ENCODE measurements around the gene PTPRT. TPM values are rescaled to one million over a fixed set of nuclear protein-coding genes. Genes with fewer than 3 reads are reported as not detected.

PTPRT gene
- total RNA-seq, 1 experiment from 2014 or later = 0.13 TPM

- Histone ChIP-seq H3K14ac (ENCODE audit: insufficient read depth, low read length) (no peak overlapping the region), H2AK5ac (ENCODE audit: insufficient read length, low read length) (no peak overlapping the region), H3K23me2 (ENCODE audit: insufficient read length, low read depth, low read length, poor library complexity, severe bottlenecking) (no peaks in the 10 kb centered on the region), H3T11ph (ENCODE audit: low read length) (no peak overlapping the region), H4K20me1 (ENCODE audit: control insufficient read depth, insufficient read depth, insufficient read length) (no peaks in the 10 kb centered on the region), H3K4me1 (ENCODE audit: insufficient read depth, low read length) (no peaks in the 10 kb centered on the region; the same call in 1 of the 2 replicates), H4K8ac (replicated peaks; ENCODE audit: insufficient read length, low read depth, low read length) (no peak overlapping the region), H3K23ac (ENCODE audit: insufficient read length, low read depth, low read length) (no peak overlapping the region), H3K9me3 (ENCODE audit: control insufficient read depth, low read depth, low read length) (no peaks in the 10 kb centered on the region), H2BK120ac (ENCODE audit: low read depth, low read length, poor library complexity, severe bottlenecking) (no peak overlapping the region), H2BK12ac (ENCODE audit: insufficient read length, low read depth, low read length) (no peak overlapping the region), H3K9ac (ENCODE audit: extremely low read depth, insufficient read length, low read length) (no peak overlapping the region), H2AFZ (ENCODE audit: low read length) (no peak overlapping the region), H2BK5ac (ENCODE audit: insufficient read length, low read length) (no peak overlapping the region), H3K79me2 (ENCODE audit: insufficient read depth, low read length) (no peaks in the 10 kb centered on the region), H3K4me2 (ENCODE audit: insufficient read depth, insufficient read length, low read length) (no peak overlapping the region), H3K27me3 (ENCODE audit: insufficient read depth, low read length) (no peaks in the 10 kb centered on the region), H4K5ac (ENCODE audit: insufficient read length, low read depth, low read length) (no peak overlapping the region), H2BK20ac (ENCODE audit: low read depth, low read length, poor library complexity, severe bottlenecking) (no peak overlapping the region), H3K4ac (ENCODE audit: low read depth, low read length) (no peak overlapping the region), H3K27ac (ENCODE audit: insufficient read length, low read depth, low read length) (no peak overlapping the region), H2BK15ac (ENCODE audit: low read depth, low read length) (no peak overlapping the region), H3K56ac (ENCODE audit: insufficient read length, low read depth, low read length) (no peak overlapping the region), H4K91ac (ENCODE audit: insufficient read length, low read depth, low read length) (no peak overlapping the region), H3K18ac (ENCODE audit: insufficient read length, low read depth, low read length) (no peak overlapping the region), H3K79me1 (ENCODE audit: insufficient read depth, low read depth, low read length, poor library complexity, severe bottlenecking) (no peaks in the 10 kb centered on the region)
- Mint-ChIP-seq H3K4me3 (no peak overlapping the region), H3K27ac (no peak overlapping the region), H3K27me3 (ENCODE audit: low read depth) (peaks cover 6% of the 10 kb centered on the region; the same call in 1 of the 2 replicates), H3K36me3 (ENCODE audit: insufficient read depth in 1 of 3, low read depth in 3 of 3) (peaks cover 0 to 2% (median 0%) of the 10 kb centered on the region in 3 experiments; a peak in 1 of 7 replicates), H3K9me3 (peaks cover 3 to 5% of the 10 kb centered on the region in 2 experiments; a peak in 3 of 5 replicates), H3K4me1 (peaks cover 9 to 15% of the 10 kb centered on the region in 2 experiments)
- TF ChIP-seq CTCF (conservative IDR thresholded peaks at IDR 0.05) = peak; percentile 71
- WGBS (ENCODE audit: extremely low coverage, insufficient read length, low lambda C conversion rate) = no CpG with 5 or more reads among the region's 3 CpGs
- DNase-seq = peak; percentile 57
These were observed 510.8 kb downstream of the PTPRT start for GRCh38 chr20:42678895-42679294.
